Stimulated activated CD4-positive, alpha-beta T cell treated with anti-CD3 and anti-CD28 coated beads, TNF-alpha, amount 100 ng/mL, for 24 hours (primary cell): ENCODE measurements around the gene PTPRJ.
"Not testable (repeated sequence)": the region's sequence is repeated elsewhere in the genome, so short reads cannot be mapped to it uniquely, and the experiment has no call there.

Source experiments
- DNase-seq, 3 experiments: peaks; one replicate each; pipeline ENCODE4 v3.0.0-alpha.2; 2020; ENCODE audit warnings: low read depth in 3 of 3

The PTPRJ gene

GRCh38 chr11:47980088-47980906, at the start of gene PTPRJ:
PTPRJ (plus strand) TSS chr11:47980559; CDS start chr11:47980913, 354 bp downstream.
- peak in 1 of 3 experiments; percentile 52 for DNase-seq

DNA sequence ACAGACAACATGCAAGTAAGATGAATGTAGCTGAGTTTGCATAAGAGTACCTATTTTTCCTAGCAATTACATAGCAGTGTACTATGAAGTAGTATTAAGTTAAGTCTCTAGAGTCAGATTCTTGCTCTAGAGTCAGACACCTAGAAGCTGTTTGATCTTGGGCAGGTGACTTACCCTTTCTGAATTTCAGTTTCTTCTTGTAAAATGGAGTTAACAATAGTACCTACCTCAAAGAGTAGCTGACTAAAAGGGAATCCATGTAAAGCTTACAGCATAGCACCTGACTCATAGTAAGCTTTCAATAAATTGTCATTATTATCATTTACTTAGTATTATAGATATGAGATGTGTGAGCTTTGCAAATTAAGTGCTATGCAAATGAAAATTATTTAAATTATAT, 47.8 kb upstream of the PTPRJ start:
- no peak for DNase-seq

GRCh38 chr11:47933797-47934196, 46.6 kb upstream of the PTPRJ start:
- DNase-seq: not testable (repeated sequence)

- DNase-seq: no peak
Measured at GRCh38 chr11:47938791-47939560, 41.4 kb upstream of the PTPRJ start.

DNA sequence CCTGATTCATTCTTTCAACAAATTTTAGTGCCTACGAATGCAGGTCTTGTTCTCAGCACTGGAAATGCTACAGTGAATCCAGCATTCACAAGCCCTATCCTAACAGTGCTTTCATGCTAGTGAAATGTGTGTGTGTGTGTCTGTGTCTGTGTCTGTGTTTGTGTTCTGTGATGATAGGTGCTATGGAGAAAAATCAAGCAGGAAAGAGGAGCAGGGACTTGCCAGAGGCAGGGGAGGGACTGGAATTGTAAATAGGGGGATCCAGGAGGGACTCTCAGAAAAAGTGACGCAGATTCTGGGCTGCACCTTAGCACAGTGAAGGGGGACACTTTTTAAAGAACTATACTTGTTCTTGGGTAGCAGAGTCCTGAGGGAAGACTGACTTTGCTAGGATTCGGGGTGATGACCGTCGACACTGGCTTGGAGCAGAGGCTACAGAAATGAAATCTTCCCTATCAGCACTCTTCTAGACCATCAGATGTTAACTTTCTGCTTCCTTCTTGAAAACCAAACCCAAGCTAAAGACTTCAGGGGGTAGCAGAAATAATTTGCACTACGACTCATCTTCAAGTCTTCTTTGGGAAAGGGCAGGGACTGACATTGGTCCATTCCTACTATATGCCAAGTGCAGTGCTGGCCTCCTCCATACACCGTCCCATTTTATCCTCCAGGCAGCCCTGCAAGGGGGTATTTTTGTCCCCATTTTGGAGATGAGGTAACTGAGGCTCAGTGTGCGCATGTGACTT, 39.3 kb upstream of the PTPRJ start:
- no peak for DNase-seq

GRCh38 chr11:47941907-47942558, 38.3 kb upstream of the PTPRJ start:
- no peak for DNase-seq

GRCh38 chr11:47943721-47944586, 36.4 kb upstream of the PTPRJ start:
- no peak for DNase-seq

GRCh38 chr11:47944632-47945031, 35.7 kb upstream of the PTPRJ start:
- DNase-seq: no peak

- peak in 2 of 3 experiments; percentile 13 to 32 for DNase-seq
Measured at GRCh38 chr11:47946682-47947559, 33.4 kb upstream of the PTPRJ start.

DNA sequence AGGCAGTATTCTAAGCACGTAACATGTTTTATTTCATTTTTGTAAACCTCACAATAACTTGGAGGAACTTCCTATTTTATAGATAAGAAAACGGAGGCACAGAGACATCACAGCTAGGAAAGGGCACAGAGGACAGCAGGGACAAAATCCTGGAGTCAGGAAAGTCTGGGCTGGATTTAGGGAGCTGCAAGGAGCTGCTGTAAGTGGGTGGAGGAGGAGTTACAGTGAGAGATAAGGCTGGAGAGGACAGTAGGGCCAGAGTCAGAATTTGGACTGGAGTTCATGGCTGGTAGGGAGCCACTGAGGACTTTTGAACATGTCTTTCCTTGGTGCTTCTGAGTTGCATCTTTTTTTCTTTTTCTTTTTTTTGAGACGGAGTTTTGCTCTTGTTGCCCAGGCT, 32.2 kb upstream of the PTPRJ start:
- DNase-seq: no peak

GRCh38 chr11:47949001-47949675, 31.2 kb upstream of the PTPRJ start:
- not testable (repeated sequence) for DNase-seq

- peak; percentile 14 to 29 (median 18) for DNase-seq
Measured at GRCh38 chr11:47950396-47950795, 30.0 kb upstream of the PTPRJ start.

DNA sequence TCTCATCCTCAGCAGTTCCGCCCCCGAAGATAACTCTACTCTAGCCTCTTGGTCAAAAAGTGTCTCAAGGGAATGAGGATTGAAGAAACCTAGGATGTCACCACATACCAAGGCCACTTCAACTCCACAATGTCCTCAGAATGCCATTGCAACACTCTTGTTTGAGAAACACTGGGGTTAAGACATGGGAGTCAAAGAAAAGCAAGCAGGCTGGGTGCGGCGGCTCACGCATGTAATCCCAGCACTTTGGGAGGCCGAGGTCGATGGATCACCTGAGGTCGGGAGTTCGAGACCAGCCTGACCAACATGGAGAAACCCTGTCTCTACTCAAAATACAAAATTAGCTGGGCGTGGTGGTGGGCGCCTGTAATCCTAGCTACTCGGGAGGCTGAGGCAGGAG, 28.9 kb upstream of the PTPRJ start:
- not testable (repeated sequence) for DNase-seq

DNA sequence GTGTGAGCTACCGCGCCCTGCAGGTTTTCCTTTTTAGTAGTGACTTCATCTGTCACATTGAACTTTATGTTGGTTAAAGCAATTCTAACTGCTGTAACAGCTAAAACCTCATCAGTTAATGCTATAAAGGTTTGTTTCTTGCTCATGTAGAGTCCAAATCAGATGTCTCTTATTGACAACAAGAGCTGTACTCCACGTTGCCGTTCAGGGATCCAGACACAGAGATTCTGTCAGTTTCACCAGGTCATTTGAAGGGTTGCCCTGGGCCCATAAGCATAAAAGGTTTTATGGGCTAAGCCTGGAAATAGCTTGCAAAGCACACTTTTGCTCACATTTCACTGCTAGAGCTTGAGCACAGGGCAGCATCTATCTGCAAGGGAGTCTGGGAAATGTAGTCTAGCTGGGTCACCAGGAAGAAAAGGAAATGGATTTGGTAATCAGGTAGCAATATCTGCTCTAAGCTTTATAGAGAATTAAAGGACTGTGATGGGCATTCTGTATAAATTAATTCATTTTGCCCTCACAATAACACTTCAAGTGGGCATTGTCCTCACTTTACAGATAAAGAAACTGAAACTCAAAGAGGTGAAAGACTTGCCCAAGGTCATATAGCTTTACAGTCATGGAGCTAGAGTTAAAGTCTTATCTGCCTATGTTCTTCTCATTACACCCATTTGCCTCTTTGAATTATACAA, 25.2 kb upstream of the PTPRJ start:
- DNase-seq: no peak

- no peak for DNase-seq
Measured at GRCh38 chr11:47960015-47960414, 20.3 kb upstream of the PTPRJ start.

DNA sequence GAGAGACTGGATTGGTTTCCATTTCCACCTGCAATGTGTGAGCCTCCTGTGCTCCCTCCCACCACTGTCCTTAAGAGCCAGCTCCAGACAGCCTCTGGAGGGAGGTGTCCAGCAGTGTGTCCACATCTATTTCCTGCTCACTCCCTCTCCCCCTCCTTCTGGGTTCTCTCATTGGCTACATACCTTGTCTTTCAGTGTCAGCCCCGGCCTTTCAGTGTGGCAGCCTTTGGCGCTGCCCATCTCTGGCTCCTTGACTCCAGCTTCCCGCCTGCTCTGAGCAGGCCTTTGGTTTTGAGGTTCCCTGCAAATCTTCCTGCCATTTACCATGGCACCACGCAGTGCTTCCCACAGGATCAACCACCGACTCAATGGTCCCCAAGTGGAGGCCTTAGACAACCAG, 19.0 kb upstream of the PTPRJ start:
- DNase-seq: no peak

DNA sequence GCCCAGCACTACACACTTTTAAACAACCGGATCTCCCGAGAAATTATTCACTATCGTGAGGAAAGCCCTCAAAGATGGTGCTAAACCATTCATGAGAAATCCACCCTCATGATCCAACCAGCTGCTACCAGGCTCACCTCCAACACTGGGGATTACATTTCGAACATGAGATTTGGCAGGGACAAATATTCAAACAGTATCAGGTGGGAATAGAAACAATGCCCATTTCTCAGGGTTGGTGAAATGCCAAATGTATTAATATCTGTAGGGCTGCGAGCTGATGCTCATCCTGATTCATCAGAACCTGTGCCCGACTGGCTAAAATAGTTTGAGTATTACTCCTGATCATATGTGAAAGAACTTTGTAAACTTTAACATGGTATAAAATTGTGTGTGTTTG, 15.8 kb upstream of the PTPRJ start:
- no peak for DNase-seq
